ENCODE data around the gene MAPRE2.

The MAPRE2 gene

DNA sequence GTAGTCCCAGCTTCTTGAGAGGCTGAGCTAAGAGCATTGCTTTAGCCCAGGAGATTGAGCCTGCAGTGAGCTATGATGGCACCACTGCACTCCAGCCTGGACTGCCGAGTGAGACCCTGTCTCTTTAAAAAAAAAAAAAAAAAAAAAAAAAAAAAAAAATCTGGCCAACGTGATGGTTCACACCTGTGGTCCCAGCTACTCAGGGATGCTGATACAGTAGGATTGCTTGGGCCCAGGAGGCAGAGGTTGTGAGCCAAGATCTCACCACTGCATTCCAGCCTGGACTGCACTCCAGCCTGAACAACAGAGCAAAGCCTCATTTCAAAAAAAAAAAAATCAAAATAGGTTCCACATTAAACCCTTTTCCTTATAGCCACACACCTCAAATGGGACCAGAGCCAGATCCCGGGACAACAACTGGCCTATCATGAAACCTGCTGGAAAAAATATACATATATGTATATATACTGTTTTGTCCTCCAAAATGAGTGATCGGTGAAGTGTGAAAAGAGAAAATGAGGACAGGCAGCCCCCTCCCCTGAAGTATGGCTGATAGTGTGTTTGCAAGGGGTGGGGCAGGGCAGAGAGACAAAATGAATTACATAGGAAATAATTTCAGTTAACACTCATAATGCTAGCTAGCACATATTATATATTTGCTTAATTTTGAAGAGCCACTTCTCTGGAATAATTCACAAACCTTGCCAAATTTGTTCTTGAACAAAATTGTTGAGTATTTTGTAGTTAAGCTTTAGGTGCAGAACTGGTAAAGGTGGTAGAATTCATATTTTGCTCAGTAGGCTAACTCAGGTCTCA is 22.9 kb downstream of the MAPRE2 start:
- DNase-seq: no peak

- no peak for DNase-seq
Observed at GRCh38 chr18:35067454-35067853, 26.2 kb downstream of the MAPRE2 start.

DNA sequence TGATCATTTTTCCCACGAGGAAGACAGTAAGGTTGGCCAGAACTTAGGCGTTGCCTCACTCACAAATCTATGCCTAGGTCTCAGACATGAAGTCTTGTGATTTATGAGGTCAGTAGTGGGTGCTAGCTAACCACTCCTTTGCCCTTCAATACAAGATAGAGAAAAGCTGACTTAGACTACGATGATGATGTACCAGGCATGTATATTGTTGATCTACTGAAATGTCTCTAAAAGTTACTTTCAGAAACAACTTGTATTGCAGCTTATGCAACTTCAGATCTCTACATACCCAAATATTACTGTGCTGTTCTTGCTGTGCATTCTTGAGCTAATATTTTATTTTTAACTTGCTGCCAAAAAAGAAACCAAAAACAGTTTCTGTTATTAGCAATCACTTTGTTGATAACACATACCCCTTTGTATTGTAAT is 30.6 kb downstream of the MAPRE2 start:
- no peak for DNase-seq

- DNase-seq: no peak
Observed at GRCh38 chr18:35072616-35073015, 31.4 kb downstream of the MAPRE2 start.

GRCh38 chr18:35073186-35074105 is 32.2 kb downstream of the MAPRE2 start:
- DNase-seq: no peak

- no peak for DNase-seq
Observed at GRCh38 chr18:35074581-35074980, 33.4 kb downstream of the MAPRE2 start.

DNA sequence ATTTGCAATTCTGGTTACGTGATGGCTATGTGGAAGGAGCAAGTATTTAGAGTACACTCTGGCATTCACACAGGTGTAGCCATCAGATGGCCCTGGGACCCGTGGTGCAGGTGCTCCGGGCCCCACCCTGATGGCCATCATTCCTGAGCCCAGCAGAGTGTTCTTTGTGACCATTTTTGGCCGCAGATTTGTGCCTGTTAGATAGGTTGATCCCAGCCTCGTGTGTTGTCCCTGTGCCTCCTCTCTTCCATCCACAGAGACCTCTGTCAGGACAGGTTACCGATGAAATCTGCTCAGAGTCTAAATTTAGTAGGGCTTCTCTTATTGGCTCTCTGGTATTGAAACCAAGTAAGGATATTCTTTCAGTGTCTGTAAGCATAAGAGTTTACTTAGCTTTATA is 33.9 kb downstream of the MAPRE2 start:
- DNase-seq: no peak

GRCh38 chr18:35076135-35076924 is 35.1 kb downstream of the MAPRE2 start:
- DNase-seq: no peak

GRCh38 chr18:35077937-35078336 is 36.7 kb downstream of the MAPRE2 start:
- DNase-seq: no peak

GRCh38 chr18:35080058-35080457 is 38.8 kb downstream of the MAPRE2 start:
- DNase-seq: no peak

- no peak for DNase-seq
Observed at GRCh38 chr18:35083174-35083712, 42.0 kb downstream of the MAPRE2 start.

DNA sequence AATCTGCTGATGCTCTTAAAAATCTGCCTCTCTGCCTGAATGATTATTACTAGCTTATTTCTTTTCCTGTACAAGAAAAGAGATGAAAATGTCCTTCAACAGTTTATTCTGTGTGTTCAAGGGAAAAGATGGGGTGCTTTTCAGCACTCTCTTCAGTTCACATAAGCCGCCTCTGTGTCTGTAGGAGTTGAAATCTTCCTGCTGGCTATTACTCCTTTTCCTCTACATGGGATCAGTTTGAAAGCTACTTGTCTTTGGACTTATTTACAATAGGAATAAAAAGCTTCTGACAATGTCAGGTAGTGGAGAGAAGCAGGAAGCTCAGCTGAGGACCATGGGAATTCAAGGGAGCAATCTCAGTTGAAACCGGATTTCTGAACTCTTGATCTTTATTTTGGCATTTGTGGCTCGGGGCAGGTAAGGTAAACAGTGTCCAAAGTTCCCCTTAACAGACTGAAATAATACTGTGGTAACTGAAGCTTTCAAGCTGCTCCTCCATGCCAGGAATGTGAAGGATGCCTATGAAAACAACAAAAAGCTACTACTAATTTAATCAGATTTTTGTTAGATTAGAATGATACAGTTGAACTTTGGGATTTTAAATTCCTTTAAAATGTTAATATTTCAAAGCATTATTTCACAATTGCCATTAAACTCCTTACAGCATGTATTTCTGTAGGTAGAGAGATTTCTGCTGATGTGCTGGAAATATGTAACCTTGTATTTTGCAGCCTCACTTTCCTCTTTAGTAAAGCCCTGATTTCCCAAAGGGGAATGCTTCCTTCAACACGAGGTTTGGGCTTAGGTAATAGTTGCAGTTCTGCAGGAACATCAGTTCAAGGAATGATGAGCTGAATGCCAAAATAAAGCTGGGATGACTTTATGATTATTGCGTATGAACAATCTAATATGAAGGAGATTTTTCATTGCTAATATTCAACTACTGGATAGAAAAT is 43.6 kb downstream of the MAPRE2 start:
- no peak for DNase-seq

DNA sequence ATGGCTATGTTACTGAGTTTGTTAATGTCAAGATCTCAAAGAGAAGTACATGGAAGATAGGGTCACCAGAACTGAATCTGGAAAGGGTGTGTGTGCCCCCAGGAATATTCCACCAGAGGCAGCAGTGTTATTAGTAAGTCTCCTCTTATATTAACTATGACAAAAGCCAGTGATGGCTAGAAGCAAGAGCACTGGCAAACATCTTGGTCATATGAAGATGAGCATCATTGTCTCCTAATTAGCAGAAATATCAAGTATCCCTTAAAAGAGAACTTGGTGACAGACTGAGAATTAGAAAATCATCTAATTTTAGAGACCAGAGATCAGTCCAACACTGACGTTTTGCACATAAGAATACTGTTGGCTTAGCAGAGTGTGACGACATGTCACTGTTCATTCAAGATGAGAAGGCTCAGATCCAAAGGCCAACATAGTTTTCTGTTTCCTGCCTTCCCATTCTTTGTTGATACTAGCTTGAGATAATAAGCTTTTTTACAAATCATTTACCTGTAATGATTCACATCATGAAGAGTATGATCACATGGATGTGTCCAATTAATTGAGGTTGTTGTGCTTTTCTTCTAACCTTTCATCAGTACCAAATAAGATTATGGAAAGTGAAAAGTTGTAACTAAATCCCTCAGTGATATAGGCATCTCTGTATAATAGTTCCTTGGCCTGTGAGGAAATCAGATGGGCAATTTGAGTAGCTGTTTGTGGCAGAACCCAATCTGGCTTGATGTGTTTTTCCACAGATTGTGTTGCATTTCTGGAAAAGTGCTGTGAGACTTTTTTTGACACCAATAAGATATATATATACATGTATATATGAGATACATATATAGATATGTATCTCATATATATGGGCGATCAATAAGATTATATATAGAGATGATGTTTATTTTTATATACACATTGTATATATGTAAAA is 44.5 kb downstream of the MAPRE2 start:
- DNase-seq: no peak

GRCh38 chr18:35086704-35087103 is 45.5 kb downstream of the MAPRE2 start:
- no peak for DNase-seq

DNA sequence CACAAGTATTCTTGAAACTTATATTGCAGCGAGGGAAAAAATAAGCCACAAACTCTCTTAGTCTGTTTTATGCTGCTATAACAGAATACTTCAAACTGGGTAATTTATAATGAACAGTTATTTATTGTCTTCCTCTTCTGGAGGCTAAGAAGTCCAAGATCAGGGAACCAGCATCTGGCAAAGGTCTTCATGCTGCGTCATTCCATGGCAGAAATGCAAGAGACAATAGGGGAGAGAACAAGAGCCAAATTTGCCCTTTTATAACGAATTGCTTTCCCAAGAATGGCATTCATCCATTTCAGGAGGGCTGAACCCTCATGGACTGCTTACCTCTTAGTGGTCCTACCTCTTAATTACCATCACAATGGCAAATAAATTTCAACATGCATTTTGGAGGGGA is 46.5 kb downstream of the MAPRE2 start:
- no peak for DNase-seq

GRCh38 chr18:35088921-35089320 is 47.7 kb downstream of the MAPRE2 start:
- no peak for DNase-seq

DNA sequence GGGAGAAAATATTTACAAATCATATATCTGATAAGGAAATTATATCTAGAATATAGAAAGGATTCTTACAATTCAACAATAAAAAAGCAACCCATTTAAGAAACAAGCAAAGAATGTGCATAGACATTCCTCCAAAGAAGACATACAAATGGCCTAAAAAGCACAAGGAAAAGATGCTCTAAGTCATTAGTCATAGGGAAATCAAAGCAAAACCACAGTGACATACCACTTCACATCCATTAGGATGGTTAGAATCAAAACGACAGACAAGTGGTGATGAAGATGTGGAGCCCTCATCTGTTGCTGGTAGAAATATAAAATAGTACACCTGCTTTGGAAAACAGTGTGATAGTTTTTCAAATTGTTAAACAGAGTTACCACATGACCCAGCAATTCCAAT is 48.2 kb downstream of the MAPRE2 start:
- no peak for DNase-seq

DNA sequence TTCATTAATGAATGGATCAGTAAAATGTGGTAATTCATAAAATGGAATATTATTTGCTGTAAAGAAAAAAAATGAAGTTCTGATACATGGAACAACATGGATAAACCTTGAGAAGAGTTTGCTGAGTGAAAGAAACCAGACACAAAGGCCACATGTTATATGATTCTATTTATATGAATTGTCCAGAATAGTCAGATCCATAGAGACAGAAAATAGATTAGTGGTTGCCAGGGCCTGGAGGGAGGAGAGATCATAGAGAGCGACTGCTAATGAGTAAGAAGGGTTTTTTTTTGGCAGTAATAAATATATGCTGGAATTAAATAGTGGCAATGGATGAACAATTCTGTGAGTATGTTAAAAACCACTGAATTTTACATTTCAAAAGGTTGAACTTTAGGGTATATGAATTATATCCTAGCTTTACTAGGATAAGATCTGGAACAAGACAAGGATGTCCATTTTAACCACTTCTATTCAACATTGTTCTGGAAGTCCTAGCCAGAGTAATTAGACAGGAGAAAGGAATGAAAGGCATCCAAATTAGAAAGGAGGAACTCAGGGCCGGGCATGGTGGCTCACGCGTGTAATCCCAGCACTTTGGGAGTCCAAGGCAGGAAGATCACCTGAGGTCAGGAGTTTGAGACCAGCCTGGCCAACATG is 48.8 kb downstream of the MAPRE2 start:
- DNase-seq: no peak

DNA sequence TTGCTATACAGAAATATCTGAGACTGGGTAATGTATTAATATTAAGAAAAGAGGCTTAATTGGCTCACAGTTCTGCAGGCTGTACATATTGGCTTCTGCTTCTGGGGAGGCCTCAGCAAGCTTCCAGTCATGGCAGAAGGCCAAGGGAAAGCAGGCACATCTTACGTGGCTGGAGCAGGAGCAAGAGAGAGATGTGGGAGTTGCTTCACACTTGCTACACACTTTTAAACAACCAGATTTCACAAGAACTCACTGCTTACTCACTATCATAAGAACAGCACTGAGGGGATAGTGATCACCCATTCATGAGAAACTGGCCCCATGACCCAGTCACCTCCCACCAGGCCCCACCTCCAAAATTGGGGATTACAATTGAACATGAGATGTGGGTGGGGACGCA is 50.6 kb downstream of the MAPRE2 start:
- DNase-seq: no peak

Measured in activated CD4-positive, alpha-beta T cell treated with anti-CD3 and anti-CD28 coated beads for 1 hour (primary cell).